D721Med (cell line): ENCODE measurements around the gene NHEJ1.

Experiments
- DNase-seq: peaks from one replicate; pipeline ENCODE4 v3.0.0; 2011; ENCODE audit warnings: low spot score; ENCODE audit not compliant: insufficient read length
- FAIRE-seq: peaks from 2 replicates; lab custom pipeline; 2011; peaks lifted over from hg19 to GRCh38; lab: Jason Lieb, UNC
- TF ChIP-seq, protein P1 (sequence below): IDR thresholded peaks from 2 replicates; pipeline ENCODE4 v1.5.1; 2012; ENCODE audit warnings: mild to moderate bottlenecking, control low read depth; ENCODE audit not compliant: insufficient read depth; ENCODE audit errors: missing control alignments

Gene NHEJ1

DNA sequence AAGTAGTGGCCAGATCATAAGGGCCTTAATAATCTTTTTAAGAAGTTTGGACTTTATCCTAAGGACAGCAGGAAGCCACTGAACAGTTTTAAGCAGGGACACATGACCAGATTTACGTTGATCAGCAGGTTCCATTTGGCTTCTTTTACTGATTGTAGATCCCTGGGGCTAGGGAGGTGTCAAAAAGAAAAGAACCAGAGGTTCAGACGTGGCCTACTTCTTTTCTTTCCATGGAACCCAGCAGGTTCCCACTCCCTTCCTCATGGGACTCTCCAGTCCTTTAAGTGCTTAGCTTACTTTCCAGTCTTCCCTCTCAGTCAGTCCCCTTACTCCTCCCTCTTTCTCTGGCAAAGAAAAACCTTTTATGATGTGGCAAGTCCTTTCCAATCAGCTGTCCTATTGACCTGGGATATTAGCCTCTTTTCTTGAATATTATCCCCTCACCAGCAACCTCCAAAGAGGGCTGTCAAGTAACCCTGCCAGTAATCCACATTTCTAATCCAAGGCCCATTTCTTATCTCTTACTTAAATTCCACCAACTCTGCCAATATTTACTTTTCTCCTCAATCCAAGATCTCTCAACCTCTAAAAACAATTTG is 33.5 kb downstream of the NHEJ1 start:
- no peak for FAIRE-seq
- TF ChIP-seq, protein P1, sequence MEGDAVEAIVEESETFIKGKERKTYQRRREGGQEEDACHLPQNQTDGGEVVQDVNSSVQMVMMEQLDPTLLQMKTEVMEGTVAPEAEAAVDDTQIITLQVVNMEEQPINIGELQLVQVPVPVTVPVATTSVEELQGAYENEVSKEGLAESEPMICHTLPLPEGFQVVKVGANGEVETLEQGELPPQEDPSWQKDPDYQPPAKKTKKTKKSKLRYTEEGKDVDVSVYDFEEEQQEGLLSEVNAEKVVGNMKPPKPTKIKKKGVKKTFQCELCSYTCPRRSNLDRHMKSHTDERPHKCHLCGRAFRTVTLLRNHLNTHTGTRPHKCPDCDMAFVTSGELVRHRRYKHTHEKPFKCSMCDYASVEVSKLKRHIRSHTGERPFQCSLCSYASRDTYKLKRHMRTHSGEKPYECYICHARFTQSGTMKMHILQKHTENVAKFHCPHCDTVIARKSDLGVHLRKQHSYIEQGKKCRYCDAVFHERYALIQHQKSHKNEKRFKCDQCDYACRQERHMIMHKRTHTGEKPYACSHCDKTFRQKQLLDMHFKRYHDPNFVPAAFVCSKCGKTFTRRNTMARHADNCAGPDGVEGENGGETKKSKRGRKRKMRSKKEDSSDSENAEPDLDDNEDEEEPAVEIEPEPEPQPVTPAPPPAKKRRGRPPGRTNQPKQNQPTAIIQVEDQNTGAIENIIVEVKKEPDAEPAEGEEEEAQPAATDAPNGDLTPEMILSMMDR: no peak
- no peak for DNase-seq

DNA sequence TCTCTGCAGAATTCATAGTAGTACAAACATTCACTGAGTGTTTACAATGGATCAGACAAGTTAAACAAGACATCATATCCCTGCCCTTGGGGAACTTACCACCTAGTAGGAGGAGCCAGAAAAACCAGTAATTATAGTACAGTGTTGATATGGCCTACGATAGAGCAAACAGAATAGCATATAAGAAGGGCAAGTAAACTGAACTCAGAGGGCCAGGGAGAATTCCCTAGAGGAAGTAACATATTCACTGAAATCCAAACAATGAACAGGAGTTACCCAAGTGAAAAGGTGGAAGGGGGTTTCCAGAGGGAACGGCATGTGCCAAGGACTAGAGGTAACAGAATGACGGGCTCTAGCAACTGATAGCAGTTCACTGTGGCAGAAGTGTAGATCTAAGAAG is 34.1 kb downstream of the NHEJ1 start:
- TF ChIP-seq, protein P1: no peak

DNA sequence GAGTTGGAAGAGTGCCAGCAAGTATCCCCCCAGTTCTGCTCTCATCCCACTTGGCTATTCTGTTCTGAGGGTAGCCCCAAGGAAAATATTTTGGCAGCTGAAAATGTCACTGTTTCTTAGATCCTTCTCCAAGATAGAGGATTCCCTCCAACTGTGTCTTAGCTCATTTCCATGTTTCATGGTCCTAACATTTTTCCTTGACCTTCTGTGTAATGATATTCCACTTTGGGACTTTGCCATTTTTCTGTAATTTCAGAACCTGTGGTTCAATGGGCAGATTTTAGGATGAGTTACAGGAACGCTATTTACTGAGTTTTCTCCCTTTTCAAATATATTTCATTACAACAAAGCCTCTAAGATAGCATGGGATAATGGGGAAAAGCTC is 34.7 kb downstream of the NHEJ1 start:
- FAIRE-seq: no peak
- TF ChIP-seq, protein P1: no peak
- no peak for DNase-seq

More for the DNA sequence above, 34.1 kb downstream of the NHEJ1 start:
- FAIRE-seq (no peak), DNase-seq (no peak)

DNA sequence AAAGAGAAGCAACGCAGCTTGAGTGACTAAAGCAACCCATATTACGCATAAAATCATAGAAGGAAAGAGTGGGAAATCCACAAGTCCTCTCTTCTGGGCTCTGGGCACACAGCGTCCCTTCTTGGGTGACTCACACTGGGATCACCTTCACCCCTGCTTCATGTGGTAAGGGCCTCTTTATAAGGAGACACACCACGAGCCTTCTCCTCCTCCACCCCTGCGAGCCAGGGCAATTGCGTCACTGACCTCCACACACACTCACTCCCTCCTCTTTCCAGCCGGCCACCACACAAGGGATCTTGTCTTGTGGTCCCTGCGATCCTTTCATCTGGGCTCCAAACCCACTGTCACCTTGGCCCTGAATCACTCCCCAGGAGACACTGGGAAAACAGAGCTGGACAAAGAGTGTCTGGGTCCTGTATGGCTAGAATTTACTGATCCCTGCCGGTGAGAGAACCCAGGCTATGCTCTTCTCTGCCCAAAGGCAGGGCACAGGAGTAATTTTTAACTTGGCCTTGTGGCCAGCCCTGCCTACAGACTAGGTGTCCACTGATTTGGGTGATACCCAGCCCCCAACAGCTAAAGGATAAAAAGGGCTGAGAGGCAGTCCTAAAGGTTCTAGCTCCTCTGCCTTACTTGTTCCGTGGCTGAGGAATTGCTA is 35.3 kb downstream of the NHEJ1 start:
- DNase-seq (no peak), FAIRE-seq (no peak)
- TF ChIP-seq, protein P1: no peak

DNA sequence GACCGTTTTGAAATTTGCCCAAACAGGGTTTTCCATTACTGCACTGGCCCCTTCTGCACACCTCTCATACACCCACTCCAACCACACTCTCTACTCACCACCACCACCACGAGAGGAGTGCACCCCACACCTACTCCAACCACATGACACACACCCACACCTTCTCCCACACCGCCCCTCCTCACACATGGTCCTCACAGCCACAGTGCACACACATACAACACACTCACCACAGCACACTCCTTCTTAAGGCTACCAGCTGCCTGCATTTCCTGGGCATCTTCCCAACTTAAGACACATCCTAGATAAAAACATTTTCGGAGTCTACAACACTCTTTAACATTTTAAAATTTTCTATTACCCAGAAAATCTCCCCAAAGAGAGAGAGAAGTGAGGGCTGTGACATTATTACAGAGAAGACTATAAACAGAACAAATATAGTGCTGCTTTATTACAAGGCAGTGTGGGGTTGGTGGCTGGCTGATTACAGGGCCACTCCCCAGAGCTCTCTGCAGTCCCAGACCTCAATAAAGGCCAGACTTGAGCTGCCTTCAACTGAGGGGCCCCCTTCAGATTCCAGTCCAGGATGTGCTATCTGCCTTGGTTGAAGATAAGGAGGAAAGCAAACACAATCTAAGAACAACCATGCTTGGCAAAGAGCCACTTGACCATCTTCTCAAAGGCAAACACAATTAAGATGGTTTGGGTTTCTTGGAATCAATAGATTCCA is 36.1 kb downstream of the NHEJ1 start:
- FAIRE-seq (no peak), DNase-seq (no peak)
- TF ChIP-seq, protein P1: no peak

DNA sequence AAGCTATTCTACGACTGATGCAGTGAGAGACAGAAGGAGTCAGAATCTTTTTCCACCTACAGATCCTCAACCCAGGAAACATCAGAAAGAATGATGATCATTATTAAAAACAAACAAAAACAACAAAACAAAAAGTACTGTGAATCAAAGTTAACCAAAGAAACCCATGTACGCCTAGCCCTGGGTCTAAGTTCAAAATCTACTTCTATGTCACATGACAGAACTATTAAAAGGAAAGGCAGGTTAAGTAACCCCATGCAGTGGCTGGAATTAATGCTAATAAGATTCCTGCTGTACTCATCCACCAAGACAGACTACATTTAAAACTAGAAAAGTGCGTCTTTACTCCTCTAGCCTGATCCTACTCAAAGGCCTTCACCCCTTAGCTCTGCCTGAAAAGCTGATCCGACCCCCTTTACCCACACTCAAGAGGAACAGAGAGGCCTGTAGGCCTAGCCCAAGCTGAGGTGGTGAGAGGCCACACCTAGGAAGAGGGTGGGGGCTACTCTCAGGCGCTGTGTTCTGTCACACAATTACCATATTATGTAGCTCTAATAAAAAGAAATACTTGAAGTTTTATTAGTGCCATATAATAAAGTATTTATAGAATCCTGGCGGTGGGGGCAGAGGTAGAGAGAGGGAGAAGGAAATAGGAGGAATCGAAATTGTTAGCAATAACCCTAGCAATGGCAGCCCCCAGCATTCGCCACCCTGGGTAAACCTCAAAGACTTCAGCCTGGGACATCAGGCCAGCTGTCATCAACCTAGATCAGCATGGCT is 37.1 kb downstream of the NHEJ1 start:
- FAIRE-seq: no peak
- DNase-seq: no peak
- TF ChIP-seq, protein P1: no peak
